ENCODE measurements around the gene ADPRHL1. TPM values are rescaled to one million over a fixed set of nuclear protein-coding genes. Genes with fewer than 3 reads are reported as not detected.

Gene ADPRHL1
- total RNA-seq, 2 experiments from 2014 or later, result 0.25 to 0.49 TPM

GRCh38 chr13:113428469-113428865, 24.8 kb downstream of the ADPRHL1 start:
- H3K9me3 Mint-ChIP-seq (ENCODE audit: low read depth), result no peaks in the 10 kb centered on the region
- ChIA-PET CTCF (no interaction called here), POLR2A (no interaction called here)
- intact Hi-C loops (cut with DNase I, micrococcal nuclease), result no loop called here
- no peak overlapping the region for H3K27ac Mint-ChIP-seq
- no peaks in the 10 kb centered on the region for H3K27me3 Mint-ChIP-seq
- no peaks in the 10 kb centered on the region for H3K4me1 Mint-ChIP-seq
- H3K36me3 Mint-ChIP-seq (ENCODE audit: low read depth), result peaks cover 3% of the 10 kb centered on the region
- no peak overlapping the region for H3K4me3 Mint-ChIP-seq
- DNase-seq (no peak), ATAC-seq (no peak)

- Mint-ChIP-seq H3K4me3 (no peak overlapping the region), H3K9me3 (ENCODE audit: low read depth) (no peaks in the 10 kb centered on the region), H3K36me3 (ENCODE audit: low read depth) (peaks cover 3% of the 10 kb centered on the region), H3K4me1 (no peaks in the 10 kb centered on the region), H3K27ac (no peak overlapping the region), H3K27me3 (no peaks in the 10 kb centered on the region)
- intact Hi-C loops (cut with DNase I, micrococcal nuclease), result no loop called here
- ATAC-seq (no peak), DNase-seq (no peak)
- CTCF ChIA-PET, result no interaction called here
- POLR2A ChIA-PET, result no interaction called here
Observed at GRCh38 chr13:113427562-113428468, 25.5 kb downstream of the ADPRHL1 start.

- intact Hi-C loops (cut with DNase I, micrococcal nuclease), result no loop called here
- no peak for DNase-seq
- Mint-ChIP-seq H3K4me3 (no peak overlapping the region), H3K4me1 (no peaks in the 10 kb centered on the region), H3K36me3 (ENCODE audit: low read depth) (peaks cover 3% of the 10 kb centered on the region), H3K27ac (no peak overlapping the region), H3K9me3 (ENCODE audit: low read depth) (no peaks in the 10 kb centered on the region), H3K27me3 (no peaks in the 10 kb centered on the region)
- ChIA-PET CTCF (no interaction called here), POLR2A (no interaction called here)
- no peak for ATAC-seq
Observed at GRCh38 chr13:113426591-113426986, 26.7 kb downstream of the ADPRHL1 start.

GRCh38 chr13:113425941-113426590, 27.2 kb downstream of the ADPRHL1 start:
- intact Hi-C loops (cut with DNase I, micrococcal nuclease), result no loop called here
- ChIA-PET CTCF (no interaction called here), POLR2A (no interaction called here)
- H3K36me3 Mint-ChIP-seq (ENCODE audit: low read depth), result peaks cover 3% of the 10 kb centered on the region
- H3K27ac Mint-ChIP-seq, result no peak overlapping the region
- ATAC-seq (no peak), DNase-seq (no peak)
- H3K4me3 Mint-ChIP-seq, result no peak overlapping the region
- no peaks in the 10 kb centered on the region for H3K4me1 Mint-ChIP-seq
- H3K27me3 Mint-ChIP-seq, result no peaks in the 10 kb centered on the region
- H3K9me3 Mint-ChIP-seq (ENCODE audit: low read depth), result no peaks in the 10 kb centered on the region

- CTCF ChIA-PET, result no interaction called here
- no peaks in the 10 kb centered on the region for H3K36me3 Mint-ChIP-seq (ENCODE audit: low read depth)
Observed at GRCh38 chr13:113423520-113424163, 29.6 kb downstream of the ADPRHL1 start.

GRCh38 chr13:113422807-113423519, 30.3 kb downstream of the ADPRHL1 start:
- intact Hi-C loops (cut with DNase I, micrococcal nuclease), result no loop called here
- Mint-ChIP-seq H3K4me3 (no peak overlapping the region), H3K27ac (no peak overlapping the region), H3K27me3 (no peaks in the 10 kb centered on the region), H3K4me1 (no peaks in the 10 kb centered on the region), H3K9me3 (ENCODE audit: low read depth) (no peaks in the 10 kb centered on the region), H3K36me3 (ENCODE audit: low read depth) (no peaks in the 10 kb centered on the region)
- no peak for DNase-seq
- ChIA-PET POLR2A (no interaction called here), CTCF (no interaction called here)
- ATAC-seq, result no peak

More at GRCh38 chr13:113423520-113424163, 29.6 kb downstream of the ADPRHL1 start:
- Mint-ChIP-seq H3K4me3 (no peak overlapping the region), H3K27me3 (no peaks in the 10 kb centered on the region), H3K4me1 (no peaks in the 10 kb centered on the region), H3K27ac (no peak overlapping the region), H3K9me3 (ENCODE audit: low read depth) (no peaks in the 10 kb centered on the region)
- POLR2A ChIA-PET, result no interaction called here
- DNase-seq (no peak), ATAC-seq (no peak)
- intact Hi-C loops (cut with DNase I, micrococcal nuclease), result no loop called here

- no peak overlapping the region for H3K27ac Mint-ChIP-seq
Observed at GRCh38 chr13:113421673-113422270, 31.5 kb downstream of the ADPRHL1 start.

GRCh38 chr13:113420833-113421600, 32.3 kb downstream of the ADPRHL1 start:
- ChIA-PET CTCF (no interaction called here), POLR2A (no interaction called here)
- no peak for ATAC-seq
- H3K27me3 Mint-ChIP-seq, result peaks cover 1% of the 10 kb centered on the region
- no peaks in the 10 kb centered on the region for H3K4me1 Mint-ChIP-seq
- no peak overlapping the region for H3K27ac Mint-ChIP-seq
- no peaks in the 10 kb centered on the region for H3K36me3 Mint-ChIP-seq (ENCODE audit: low read depth)
- peak; percentile 12 for DNase-seq
- H3K4me3 Mint-ChIP-seq, result no peak overlapping the region
- intact Hi-C loops (cut with DNase I, micrococcal nuclease), result no loop called here
- H3K9me3 Mint-ChIP-seq (ENCODE audit: low read depth), result no peaks in the 10 kb centered on the region

More at GRCh38 chr13:113421673-113422270, 31.5 kb downstream of the ADPRHL1 start:
- H3K36me3 Mint-ChIP-seq (ENCODE audit: low read depth), result no peaks in the 10 kb centered on the region
- no peak for ATAC-seq
- H3K9me3 Mint-ChIP-seq (ENCODE audit: low read depth), result no peaks in the 10 kb centered on the region
- H3K4me3 Mint-ChIP-seq, result no peak overlapping the region
- CTCF ChIA-PET, result no interaction called here
- POLR2A ChIA-PET, result no interaction called here
- intact Hi-C loops (cut with DNase I, micrococcal nuclease), result no loop called here
- DNase-seq, result no peak
- H3K27me3 Mint-ChIP-seq, result peaks cover under 1% of the 10 kb centered on the region
- no peaks in the 10 kb centered on the region for H3K4me1 Mint-ChIP-seq

- ChIA-PET POLR2A (no interaction called here), CTCF (interaction anchor here (0.5 kb wide), 1 partner anchor 182 kb away, joined by 3 read pairs; no protein-coding TSS in a partner anchor)
- H3K36me3 Mint-ChIP-seq (ENCODE audit: low read depth), result no peaks in the 10 kb centered on the region
- no peaks in the 10 kb centered on the region for H3K4me1 Mint-ChIP-seq
- intact Hi-C loops (cut with DNase I, micrococcal nuclease), result no loop called here
- no peaks in the 10 kb centered on the region for H3K9me3 Mint-ChIP-seq (ENCODE audit: low read depth)
- ATAC-seq, result no peak
- no peak overlapping the region for H3K4me3 Mint-ChIP-seq
- no peak overlapping the region for H3K27ac Mint-ChIP-seq
- peaks cover 1% of the 10 kb centered on the region for H3K27me3 Mint-ChIP-seq
- no peak for DNase-seq
Observed at GRCh38 chr13:113420232-113420631, 33.1 kb downstream of the ADPRHL1 start.

GRCh38 chr13:113419531-113420193, 33.6 kb downstream of the ADPRHL1 start:
- ChIA-PET CTCF (interaction anchor here (0.5 to 0.6 kb wide), 2 partner anchors 182 to 315 kb away, joined by 3 read pairs; no protein-coding TSS in a partner anchor), POLR2A (no interaction called here)
- no peak overlapping the region for H3K4me3 Mint-ChIP-seq
- ATAC-seq, result no peak
- no peaks in the 10 kb centered on the region for H3K4me1 Mint-ChIP-seq
- no peak for DNase-seq
- H3K27me3 Mint-ChIP-seq, result peaks cover 1% of the 10 kb centered on the region
- no peak overlapping the region for H3K27ac Mint-ChIP-seq
- intact Hi-C loops (cut with DNase I, micrococcal nuclease), result no loop called here
- H3K9me3 Mint-ChIP-seq (ENCODE audit: low read depth), result no peaks in the 10 kb centered on the region
- H3K36me3 Mint-ChIP-seq (ENCODE audit: low read depth), result no peaks in the 10 kb centered on the region
